GM12878 (cell line): ENCODE measurements around the gene PTPRN2. TPM values are rescaled to one million over a fixed set of nuclear protein-coding genes. Genes with fewer than 3 reads are reported as not detected.

Experiments used
- ATAC-seq: fragments of 200-7000 bp; cut with Tn5 transposase; 3 replicates; pipeline ENCODE4 v1.9.1; 2020; ENCODE audit warnings: mild to moderate bottlenecking, moderate library complexity
- BruUV-seq: library from RNA; stranded (reverse); fragments of 400-500 nt; replicated peaks from 2 replicates; lab custom pipeline; 2021; lab: Mats Ljungman, UMichigan
- CTCF ChIA-PET: fragments of 300-600 bp; sonication (Branson Sonifier 250); formaldehyde crosslinking; extraction: SDS; loops from one replicate; lab custom pipeline; 2021; ENCODE audit warnings: inconsistent platforms; lab: Yijun Ruan, JAX
- POLR2A ChIA-PET: fragments of 350-600 bp; formaldehyde crosslinking; extraction: SDS; loops from one replicate; lab custom pipeline; 2021; ENCODE audit warnings: inconsistent platforms; lab: Charles Lee
- RAD21 ChIA-PET: fragments of 300-600 bp; sonication (Branson Sonifier 250); formaldehyde crosslinking; loops from one replicate; lab custom pipeline; 2023; ENCODE audit warnings: antibody characterized with exemption; ENCODE audit not compliant: unreplicated experiment; lab: Charles Lee
- SMC1A ChIA-PET: fragments of 300-600 bp; sonication (Branson Sonifier 250); formaldehyde crosslinking; loops from one replicate; lab custom pipeline; 2023; ENCODE audit not compliant: unreplicated experiment, uncharacterized antibody; lab: Charles Lee
- DNase-seq: peaks from one replicate; pipeline ENCODE4 v3.0.0-alpha.2; 2011; ENCODE audit warnings: low read depth, low spot score
- FAIRE-seq: peaks from 3 replicates; lab custom pipeline; 2011; peaks lifted over from hg19 to GRCh38; lab: Jason Lieb, UNC
- H2AFZ ChIP-seq: 2 replicates; pipeline ENCODE4 v1.6.0; 2011; ENCODE audit warnings: low read depth, low read length, control low read depth; ENCODE audit not compliant: control insufficient read depth
- H3K27ac ChIP-seq: 2 replicates; pipeline ENCODE4 v1.5.1; 2011; ENCODE audit warnings: control low read depth; ENCODE audit not compliant: control insufficient read depth, insufficient read depth
- H3K27me3 ChIP-seq, 2 experiments: replicated peaks in 1 of 2; 2 replicates each; pipeline versions ENCODE4 v1.6.0 to v1.6.1; 2011; ENCODE audit warnings: low read length in 1 of 2; ENCODE audit not compliant: control insufficient read depth in 2 of 2, insufficient read depth in 2 of 2
- H3K36me3 ChIP-seq, 2 experiments: 2 replicates each; pipeline ENCODE4 v1.5.1; 2011; ENCODE audit warnings: low read length in 1 of 2; ENCODE audit not compliant: control insufficient read depth in 2 of 2, insufficient read depth in 2 of 2
- H3K4me1 ChIP-seq: 2 replicates; pipeline ENCODE4 v1.6.1; 2011; ENCODE audit warnings: mild to moderate bottlenecking, low read length, moderate library complexity, mixed read lengths; ENCODE audit not compliant: control insufficient read depth, insufficient read depth
- H3K4me2 ChIP-seq: 2 replicates; pipeline ENCODE4 v1.6.0; 2011; ENCODE audit warnings: control low read depth; ENCODE audit not compliant: control insufficient read depth, insufficient read depth
- H3K4me3 ChIP-seq: fragments of 200-600 bp; sonication (generic); 2 replicates; pipeline ENCODE4 v1.5.1; 2016
- H3K79me2 ChIP-seq: 2 replicates; pipeline ENCODE4 v1.6.0; 2011; ENCODE audit warnings: low read length; ENCODE audit not compliant: control insufficient read depth, insufficient read depth
- H3K9ac ChIP-seq: 2 replicates; pipeline ENCODE4 v1.8.0; 2011; ENCODE audit warnings: low read length, control low read depth, mixed read lengths; ENCODE audit not compliant: control insufficient read depth, insufficient read depth
- H3K9me3 ChIP-seq: replicated peaks from 3 replicates; pipeline ENCODE4 v1.5.1; 2011; ENCODE audit warnings: mild to moderate bottlenecking, low read length; ENCODE audit not compliant: control insufficient read depth, insufficient read depth
- H4K20me1 ChIP-seq: 2 replicates; pipeline ENCODE4 v1.6.0; 2011; ENCODE audit not compliant: control insufficient read depth, insufficient read depth
- BRCA1 ChIP-seq: IDR thresholded peaks from 2 replicates; pipeline ENCODE4 v1.6.1; 2011; ENCODE audit warnings: low read depth, low read length, improper control_type of control experiment
- CHD1 ChIP-seq: IDR thresholded peaks from 2 replicates; pipeline ENCODE4 v1.6.1; 2012; ENCODE audit warnings: low read depth, low read length, improper control_type of control experiment
- HDGF ChIP-seq: fragments of 450-650 bp; IDR thresholded peaks from 2 replicates; pipeline ENCODE4 v1.6.1; 2016; ENCODE audit warnings: antibody characterized with exemption
- HSF1 ChIP-seq: fragments of 150-350 bp; IDR thresholded peaks from 2 replicates; pipeline ENCODE4 v1.6.1; 2014; ENCODE audit warnings: mild to moderate bottlenecking, low read depth, low read length
- IKZF1 ChIP-seq: fragments of 450-650 bp; conservative IDR thresholded peaks from 2 replicates; pipeline ENCODE4 v1.6.1; 2017; ENCODE audit warnings: antibody characterized with exemption, mild to moderate bottlenecking
- MEF2B ChIP-seq: fragments of 450-650 bp; IDR thresholded peaks from 2 replicates; pipeline ENCODE4 v1.6.1; 2018; ENCODE audit warnings: mild to moderate bottlenecking, moderate library complexity; ENCODE audit not compliant: partially characterized antibody, poor library complexity, severe bottlenecking
- MYB ChIP-seq: fragments of 150-350 bp; IDR thresholded peaks from 2 replicates; pipeline ENCODE4 v1.6.1; 2014; ENCODE audit warnings: mild to moderate bottlenecking, low read depth, low read length, borderline replicate concordance
- NFIC ChIP-seq: IDR thresholded peaks from 2 replicates; pipeline ENCODE4 v1.6.1; 2012; ENCODE audit warnings: low read depth, mild to moderate bottlenecking, inconsistent platforms, low read length, moderate library complexity
- POU2F2 ChIP-seq: IDR thresholded peaks from 3 replicates; pipeline ENCODE4 v1.6.1; 2011; ENCODE audit warnings: low read depth, mild to moderate bottlenecking, low read length, borderline replicate concordance
- SRF ChIP-seq, 2 experiments: IDR thresholded peaks; 2 replicates each; pipeline ENCODE4 v1.6.1; 2011; ENCODE audit warnings: low read depth in 2 of 2, low read length in 2 of 2, mild to moderate bottlenecking in 1 of 2, moderate library complexity in 1 of 2
- STAT3 ChIP-seq: IDR thresholded peaks from 2 replicates; pipeline ENCODE4 v1.6.1; 2011; ENCODE audit warnings: low read depth, low read length, improper control_type of control experiment
- TCF7 ChIP-seq: IDR thresholded peaks from 2 replicates; pipeline ENCODE4 v1.6.1; 2014; ENCODE audit warnings: antibody characterized with exemption, borderline replicate concordance
- YBX1 ChIP-seq: fragments of 450-650 bp; IDR thresholded peaks from 2 replicates; pipeline ENCODE4 v1.6.1; 2016; ENCODE audit warnings: antibody characterized with exemption
- ZBTB11 ChIP-seq: fragments of 450-650 bp; formaldehyde crosslinking; IDR thresholded peaks from 2 replicates; pipeline ENCODE4 v1.5.0; 2022; ENCODE audit warnings: mild to moderate bottlenecking, missing genetic modification characterization
- ZNF274 ChIP-seq: IDR thresholded peaks from one replicate; pipeline ENCODE4 v1.8.0; 2011; ENCODE audit not compliant: insufficient read length, insufficient read depth
- WGBS: methylation state at CpG from one replicate; pipeline ENCODE4 v1.1.6; 2016; ENCODE audit warnings: low lambda C conversion rate; ENCODE audit not compliant: insufficient replicate concordance, insufficient coverage; ENCODE audit errors: missing lambda C conversion rate; 5-methylcytosine and 5-hydroxymethylcytosine counted together
- in situ Hi-C: fragments of 300-500 bp; cut with MboI; formaldehyde crosslinking; loops from 9 replicates; pipeline ENCODE4 v1.14.3; 2018; ENCODE audit warnings: mixed read lengths
- intact Hi-C: fragments of 100-400 bp; cut with micrococcal nuclease; formaldehyde crosslinking; loops from one replicate; pipeline ENCODE4 v1.14.2; 2022; ENCODE audit not compliant: unreplicated experiment
- polyA plus RNA-seq, 11 experiments: library from polyadenylated mRNA; depleted of rRNA in 4 of 11; unstranded in 6 of 11; stranded (reverse) in 5 of 11; fragments of >200 nt; fragmentation: Nextera tagmentation in 4 of 11; fragmentation: Illumina TruSeq in 1 of 11; extraction: Ambion mirVana in 4 of 11; extraction: Trizol in 1 of 11; gene quantifications; 1 replicate in 1 of 11; 2 replicates in 10 of 11; pipeline versions ENCODE4 v1.2.1 to v1.2.3, GENCODE V29; 2011 to 2016; ENCODE audit warnings: inconsistent platforms in 2 of 11, missing spikeins in 2 of 11, low read depth in 1 of 11
- total RNA-seq, 4 experiments: library from RNA; depleted of rRNA in 3 of 4; stranded (reverse); fragments of >200 nt in 3 of 4; fragmentation: Illumina TruSeq in 1 of 4; extraction: Trizol in 1 of 4; gene quantifications; 2 replicates each; pipeline versions ENCODE4 v1.2.1 to v1.2.3, GENCODE V29; 2013 to 2021

PTPRN2 gene
- total and polyA plus RNA-seq, 10 of the 15 experiments (the other 5 are each of a cell fraction or from before 2014, with no cell fraction given): 5.4 TPM; not detected in 9

GRCh38 chr7:157602156-157602555, 985.5 kb downstream of the PTPRN2 start:
- intact Hi-C loops: no loop called here
- H3K36me3 ChIP-seq: no peaks in the 10 kb centered on the region
- ChIA-PET POLR2A (no interaction called here), SMC1A (no interaction called here), RAD21 (no interaction called here), CTCF (interaction anchor here (0.7 kb wide), 1 partner anchor 282 kb away, joined by 3 read pairs; no protein-coding TSS in a partner anchor)
- no peak overlapping the region for H3K4me2 ChIP-seq
- no peak overlapping the region for H2AFZ ChIP-seq
- no peak overlapping the region for H3K9ac ChIP-seq
- no peak for DNase-seq
- no peaks in the 10 kb centered on the region for H3K4me1 ChIP-seq
- no peak for ATAC-seq
- no peaks in the 10 kb centered on the region for H3K27me3 ChIP-seq
- in situ Hi-C loops: no loop called here
- H3K9me3 ChIP-seq: no peaks in the 10 kb centered on the region; the same call in 2 of the 3 replicates
- TF ChIP-seq MEF2B (no peak), HSF1 (no peak), TCF7 (no peak), IKZF1 (no peak)
- no TSS peak for BruUV-seq
- no peaks in the 10 kb centered on the region for H3K79me2 ChIP-seq
- H3K4me3 ChIP-seq: no peak overlapping the region
- 57% methylated on average over 15 of the region's 15 CpGs for WGBS
- no peak for FAIRE-seq
- H3K27ac ChIP-seq: no peak overlapping the region
- no peaks in the 10 kb centered on the region for H4K20me1 ChIP-seq

- ChIA-PET SMC1A (no interaction called here), CTCF (interaction anchor here (0.7 kb wide), 1 partner anchor 281 kb away, joined by 3 read pairs; no protein-coding TSS in a partner anchor), POLR2A (no interaction called here), RAD21 (no interaction called here)
- Histone ChIP-seq H3K4me1 (no peaks in the 10 kb centered on the region), H3K36me3 (no peaks in the 10 kb centered on the region), H3K4me2 (no peak overlapping the region), H3K4me3 (no peak overlapping the region), H3K79me2 (no peaks in the 10 kb centered on the region), H2AFZ (no peak overlapping the region), H3K27ac (no peak overlapping the region), H4K20me1 (no peaks in the 10 kb centered on the region), H3K9me3 (no peaks in the 10 kb centered on the region; the same call in 2 of the 3 replicates), H3K27me3 (no peaks in the 10 kb centered on the region), H3K9ac (no peak overlapping the region)
- BruUV-seq: no TSS peak
- WGBS: 33% methylated on average over 11 of the region's 11 CpGs
- FAIRE-seq (no peak), ATAC-seq (no peak), DNase-seq (no peak)
- intact Hi-C loops (no loop called here), in situ Hi-C loops (no loop called here)
- no peak for TF ChIP-seq YBX1
- no peak for TF ChIP-seq POU2F2
- no peak for TF ChIP-seq HDGF
- no peak for TF ChIP-seq MYB
- TF ChIP-seq CHD1: no peak
- TF ChIP-seq STAT3: no peak
- TF ChIP-seq BRCA1: no peak
- TF ChIP-seq SRF (IDR thresholded peaks at IDR 0.05; ENCODE audit: low read depth in 2 of 2, low read length in 2 of 2): no peak
- no peak for TF ChIP-seq ZNF274
- no peak for TF ChIP-seq NFIC
- no peak for TF ChIP-seq ZBTB11
Measured at GRCh38 chr7:157601530-157601929, 986.1 kb downstream of the PTPRN2 start.
